HT-29 (cell line): ENCODE results near the gene CBX8. TPM values are rescaled to one million over a fixed set of nuclear protein-coding genes. Genes with fewer than 3 reads are reported as not detected.

Experiments
- DNase-seq: peaks from one replicate; pipeline ENCODE4 v3.0.0-alpha.2; 2015; ENCODE audit warnings: low spot score
- total RNA-seq: library from RNA; depleted of rRNA; stranded (reverse); fragments of >200 nt; shearing (Covaris generic); gene quantifications from 2 replicates; pipeline ENCODE4 v1.2.3, GENCODE V29; 2014; rRNA removed

The CBX8 gene
- total RNA-seq, 1 experiment from 2014 or later: 14.9 TPM

GRCh38 chr17:79752175-79752574, 44.7 kb downstream of the CBX8 start:
- no peak for DNase-seq

GRCh38 chr17:79750650-79751545, 46.0 kb downstream of the CBX8 start:
- DNase-seq: no peak

- DNase-seq: no peak
Observed at GRCh38 chr17:79749958-79750357, 46.9 kb downstream of the CBX8 start.

- no peak for DNase-seq
Observed at GRCh38 chr17:79749156-79749815, 47.6 kb downstream of the CBX8 start.

- no peak for DNase-seq
Observed at GRCh38 chr17:79748295-79749099, 48.4 kb downstream of the CBX8 start.

- no peak for DNase-seq
Observed at GRCh38 chr17:79747508-79748294, 49.2 kb downstream of the CBX8 start.

- no peak for DNase-seq
Observed at GRCh38 chr17:79746889-79747507, 49.9 kb downstream of the CBX8 start.

GRCh38 chr17:79745641-79746105, 51.2 kb downstream of the CBX8 start:
- DNase-seq: no peak

GRCh38 chr17:79743614-79744013, 53.3 kb downstream of the CBX8 start:
- DNase-seq: no peak

- DNase-seq: no peak
Observed at GRCh38 chr17:79742951-79743476, 53.9 kb downstream of the CBX8 start.

GRCh38 chr17:79742589-79742918, 54.3 kb downstream of the CBX8 start:
- no peak for DNase-seq

Other genes with a start within 250 kb of the CBX8 start
- not detected in 2 replicates for gene RBFOX3, start 186.0 kb downstream of the CBX8 start, total RNA-seq
- gene ENPP7, start 66.1 kb downstream of the CBX8 start, total RNA-seq: not detected in 2 replicates
- 9.5 and 13.4 TPM in 2 replicates for gene CBX2, start 18.9 kb downstream of the CBX8 start, total RNA-seq
- gene CBX4, start 42.4 kb upstream of the CBX8 start, total RNA-seq: 71.4 and 72.0 TPM in 2 replicates
- gene TBC1D16, start 238.8 kb upstream of the CBX8 start, total RNA-seq: 24.3 and 24.6 TPM in 2 replicates
- 5.5 and 7.0 TPM in 2 replicates for gene CCDC40, start 239.6 kb upstream of the CBX8 start, total RNA-seq